ENCODE data around the gene URB1. TPM values are rescaled to one million over a fixed set of nuclear protein-coding genes. Genes with fewer than 3 reads are reported as not detected.
"Not testable (repeated sequence)": the region's sequence is repeated elsewhere in the genome, so short reads cannot be mapped to it uniquely, and the experiment has no call there.

Gene URB1
- total and polyA plus RNA-seq, 7 experiments from 2014 or later = 1.8 to 20.6 (median 15.3) TPM

GRCh38 chr21:32403201-32403777, 10.5 kb upstream of the URB1 start:
- no peaks in the 10 kb centered on the region for H3K36me3 Mint-ChIP-seq
- H3K27ac Mint-ChIP-seq = no peak overlapping the region
- no peak overlapping the region for H3K4me3 ChIP-seq (ENCODE audit: low read length)
- H3K4me3 Mint-ChIP-seq = no peak overlapping the region
- ChIA-PET CTCF (interaction anchor here (0.6 to 1.3 kb wide), 5 partner anchors 166 to 203 kb away, joined by 3 to 9 read pairs (median 3); no protein-coding TSS in a partner anchor), POLR2A (no interaction called here)
- H3K4me1 ChIP-seq (ENCODE audit: control insufficient read depth in 2 of 2, insufficient read depth in 2 of 2, low read length in 2 of 2) = peaks cover 0 to 4% of the 10 kb centered on the region in 2 donors
- H3K36me3 ChIP-seq (ENCODE audit: control insufficient read depth in 2 of 3, insufficient read depth in 3 of 3, low read length in 3 of 3) = no peaks in the 10 kb centered on the region
- peaks cover 0 to 17% (median 12%) of the 10 kb centered on the region in 5 donors for H3K27me3 Mint-ChIP-seq
- DNase-seq = peak in 7 of 9 donors; percentile 43 to 54 (median 50)
- no peak overlapping the region for H3K27ac ChIP-seq (ENCODE audit: low read depth, low read length)
- no peaks in the 10 kb centered on the region for H3K9me3 ChIP-seq (ENCODE audit: control insufficient read depth in 2 of 3, low read length in 3 of 3)
- intact Hi-C loops (cut with micrococcal nuclease) = loop anchor here (1.0 to 5.0 kb wide), 4 partner anchors 8 to 424 kb away; no protein-coding TSS in a partner anchor
- H3K27me3 ChIP-seq (ENCODE audit: control insufficient read depth in 2 of 2, insufficient read depth in 2 of 2, low read length in 2 of 2) = no peaks in the 10 kb centered on the region
- ATAC-seq = peak; percentile 87
- peaks cover 0 to 17% (median 0%) of the 10 kb centered on the region in 7 donors for H3K4me1 Mint-ChIP-seq
- H3K9me3 Mint-ChIP-seq = peaks cover 0 to 1% (median 0%) of the 10 kb centered on the region in 11 donors

GRCh38 chr21:32393677-32394001, 827 bp upstream of the URB1 start:
- peak overlapping the region; percentile 85 for H3K4me3 ChIP-seq (ENCODE audit: low read length)
- H3K36me3 ChIP-seq (ENCODE audit: control insufficient read depth in 2 of 3, insufficient read depth in 3 of 3, low read length in 3 of 3) = peaks cover 0 to 10% (median 0%) of the 10 kb centered on the region in 3 experiments
- H3K27ac ChIP-seq (ENCODE audit: low read depth, low read length) = peak overlapping the region; percentile 70
- Mint-ChIP-seq H3K27me3 (peaks cover 3 to 26% (median 8%) of the 10 kb centered on the region in 5 donors), H3K4me1 (peaks cover 34 to 47% (median 39%) of the 10 kb centered on the region in 7 donors), H3K27ac (peak overlapping the region in 6 of 9 donors; percentile 50 to 90 (median 76)), H3K9me3 (no peaks in the 10 kb centered on the region), H3K4me3 (peak overlapping the region; percentile 81 to 92 (median 86)), H3K36me3 (peaks cover 0 to 15% (median 13%) of the 10 kb centered on the region in 5 donors)
- ChIA-PET CTCF (no interaction called here), POLR2A (interaction anchor here (1.0 kb wide), 1 partner anchor 18 kb away, joined by 10 read pairs; the partner anchor contains the start of gene EVA1C)
- intact Hi-C loops (cut with micrococcal nuclease) = loop anchor here (1.0 to 10.0 kb wide), 14 partner anchors 18 to 1248 kb away; partner anchors contain the start of genes SYNJ1 (in 2 of the 2), CFAP298 (in 1 of the 2), CRYZL1 (in 1 of the 2) and DONSON (in 1 of the 2)
- no peak for ATAC-seq
- H3K4me1 ChIP-seq (ENCODE audit: control insufficient read depth in 2 of 2, insufficient read depth in 2 of 2, low read length in 2 of 2) = peaks cover 8 to 12% of the 10 kb centered on the region in 2 donors
- H3K27me3 ChIP-seq (ENCODE audit: control insufficient read depth in 2 of 2, insufficient read depth in 2 of 2, low read length in 2 of 2) = no peaks in the 10 kb centered on the region
- H3K9me3 ChIP-seq (ENCODE audit: control insufficient read depth in 2 of 3, low read length in 3 of 3) = no peaks in the 10 kb centered on the region
- peak in 1 of 9 donors; percentile 4 for DNase-seq

- Histone ChIP-seq H3K27me3 (ENCODE audit: control insufficient read depth in 2 of 2, insufficient read depth in 2 of 2, low read length in 2 of 2) (no peaks in the 10 kb centered on the region), H3K4me3 (ENCODE audit: low read length) (peak overlapping the region; percentile 85), H3K4me1 (ENCODE audit: control insufficient read depth in 2 of 2, insufficient read depth in 2 of 2, low read length in 2 of 2) (peaks cover 8 to 12% of the 10 kb centered on the region in 2 donors), H3K36me3 (ENCODE audit: control insufficient read depth in 2 of 3, insufficient read depth in 3 of 3, low read length in 3 of 3) (peaks cover 0 to 19% (median 0%) of the 10 kb centered on the region in 3 experiments), H3K9me3 (ENCODE audit: control insufficient read depth in 2 of 3, low read length in 3 of 3) (no peaks in the 10 kb centered on the region), H3K27ac (ENCODE audit: low read depth, low read length) (peak overlapping the region; percentile 70)
- peak overlapping the region in 8 of 9 donors; percentile 14 to 90 (median 74) for H3K27ac Mint-ChIP-seq
- H3K36me3 Mint-ChIP-seq = peaks cover 4 to 17% (median 13%) of the 10 kb centered on the region in 5 donors
- POLR2A ChIA-PET = interaction anchor here (0.6 to 1.5 kb wide), 3 partner anchors 219 to 346 kb away, joined by 3 to 5 read pairs (median 3); no protein-coding TSS in a partner anchor
- peaks cover 0 to 16% (median 3%) of the 10 kb centered on the region in 5 donors for H3K27me3 Mint-ChIP-seq
- DNase-seq (no peak), ATAC-seq (no peak)
- CTCF ChIA-PET = interaction anchor here (0.9 kb wide), 1 partner anchor 209 kb away, joined by 4 read pairs; no protein-coding TSS in a partner anchor
- intact Hi-C loops (cut with micrococcal nuclease) = loop anchor here (1.0 to 10.0 kb wide), 8 partner anchors 113 to 1208 kb away; partner anchors contain the start of genes CFAP298 (in 1 of the 2), DONSON (in 1 of the 2), MIS18A (in 1 of the 2) and SYNJ1 (in 1 of the 2)
- H3K4me1 Mint-ChIP-seq = peaks cover 41 to 59% (median 49%) of the 10 kb centered on the region in 7 donors
- peak overlapping the region; percentile 81 to 92 (median 86) for H3K4me3 Mint-ChIP-seq
- H3K9me3 Mint-ChIP-seq = no peaks in the 10 kb centered on the region
Measured at GRCh38 chr21:32392299-32392879, 423 bp downstream of the URB1 start.

GRCh38 chr21:32391755-32392154, 1.1 kb downstream of the URB1 start:
- DNase-seq (no peak), ATAC-seq (no peak)
- H3K27ac ChIP-seq (ENCODE audit: low read depth, low read length) = no peak overlapping the region
- peak overlapping the region; percentile 85 for H3K4me3 ChIP-seq (ENCODE audit: low read length)
- H3K36me3 ChIP-seq (ENCODE audit: control insufficient read depth in 2 of 3, insufficient read depth in 3 of 3, low read length in 3 of 3) = peaks cover 0 to 22% (median 0%) of the 10 kb centered on the region in 3 experiments
- no peaks in the 10 kb centered on the region for H3K27me3 ChIP-seq (ENCODE audit: control insufficient read depth in 2 of 2, insufficient read depth in 2 of 2, low read length in 2 of 2)
- peaks cover 44 to 66% (median 54%) of the 10 kb centered on the region in 7 donors for H3K4me1 Mint-ChIP-seq
- CTCF ChIA-PET = interaction anchor here (0.6 to 0.9 kb wide), 3 partner anchors 34 to 210 kb away, joined by 3 to 4 read pairs (median 3); no protein-coding TSS in a partner anchor
- intact Hi-C loops (cut with micrococcal nuclease) = loop anchor here (1.0 to 10.0 kb wide), 8 partner anchors 112 to 1207 kb away; partner anchors contain the start of genes CFAP298 (in 1 of the 2), DONSON (in 1 of the 2), MIS18A (in 1 of the 2) and SYNJ1 (in 1 of the 2)
- H3K4me1 ChIP-seq (ENCODE audit: control insufficient read depth in 2 of 2, insufficient read depth in 2 of 2, low read length in 2 of 2) = peaks cover 8 to 12% of the 10 kb centered on the region in 2 donors
- H3K36me3 Mint-ChIP-seq = peaks cover 4 to 17% (median 13%) of the 10 kb centered on the region in 5 donors
- POLR2A ChIA-PET = interaction anchor here (0.6 to 1.5 kb wide), 3 partner anchors 220 to 347 kb away, joined by 3 to 5 read pairs (median 3); no protein-coding TSS in a partner anchor
- H3K27me3 Mint-ChIP-seq = peaks cover 0 to 15% (median 3%) of the 10 kb centered on the region in 5 donors
- no peaks in the 10 kb centered on the region for H3K9me3 Mint-ChIP-seq
- H3K27ac Mint-ChIP-seq = peak overlapping the region in 5 of 9 donors; percentile 36 to 59 (median 48)
- H3K9me3 ChIP-seq (ENCODE audit: control insufficient read depth in 2 of 3, low read length in 3 of 3) = no peaks in the 10 kb centered on the region
- H3K4me3 Mint-ChIP-seq = peak overlapping the region; percentile 81 to 92 (median 86)

- POLR2A ChIA-PET = not testable (repeated sequence)
- peaks cover 44 to 67% (median 54%) of the 10 kb centered on the region in 7 donors for H3K4me1 Mint-ChIP-seq
Measured at GRCh38 chr21:32390537-32391224, 2.1 kb downstream of the URB1 start.

More at GRCh38 chr21:32390537-32391224, 2.1 kb downstream of the URB1 start:
- not testable (repeated sequence) for H3K27me3 ChIP-seq (ENCODE audit: control insufficient read depth in 2 of 2, insufficient read depth in 2 of 2, low read length in 2 of 2); H3K27ac Mint-ChIP-seq; H3K27ac ChIP-seq (ENCODE audit: low read depth, low read length); H3K9me3 ChIP-seq (ENCODE audit: control insufficient read depth in 2 of 3, low read length in 3 of 3); H3K27me3 Mint-ChIP-seq; DNase-seq; H3K9me3 Mint-ChIP-seq; H3K4me3 ChIP-seq (ENCODE audit: low read length); ATAC-seq
- CTCF ChIA-PET = interaction anchor here (0.5 to 0.6 kb wide), 2 partner anchors 11 to 16 kb away, joined by 5 read pairs; no protein-coding TSS in a partner anchor
- Mint-ChIP-seq H3K4me3 (peak overlapping the region in 3 of 10 donors; percentile 43 to 89 (median 48)), H3K36me3 (peaks cover 4 to 17% (median 14%) of the 10 kb centered on the region in 5 donors)
- Histone ChIP-seq H3K36me3 (ENCODE audit: control insufficient read depth in 2 of 3, insufficient read depth in 3 of 3, low read length in 3 of 3) (peaks cover 0 to 23% (median 0%) of the 10 kb centered on the region in 3 experiments), H3K4me1 (ENCODE audit: control insufficient read depth in 2 of 2, insufficient read depth in 2 of 2, low read length in 2 of 2) (peaks cover 8 to 12% of the 10 kb centered on the region in 2 donors)
- intact Hi-C loops (cut with micrococcal nuclease) = loop anchor here in 1 of 2 donors (5.0 to 10.0 kb wide), 3 partner anchors 337 to 1206 kb away; partner anchors contain the start of genes DONSON and SYNJ1
